OCI-LY1 (cell line): ENCODE results near the gene DUSP1.

Experiments
- H2AFZ ChIP-seq: fragments of 200-600 bp; sonication (generic), shearing (Covaris generic); 2 replicates; pipeline ENCODE4 v1.6.0; 2014; ENCODE audit warnings: antibody characterized with exemption, mild to moderate bottlenecking, low read length
- H3F3A ChIP-seq: fragments of 200-600 bp; sonication (generic), shearing (Covaris generic); 2 replicates; pipeline ENCODE4 v1.6.0; 2014; ENCODE audit warnings: mild to moderate bottlenecking, antibody characterized with exemption, low read length, moderate library complexity; ENCODE audit not compliant: insufficient read depth
- H3K27ac ChIP-seq: fragments of 200-600 bp; sonication (generic); 2 replicates; pipeline ENCODE4 v1.5.1; 2014; ENCODE audit warnings: low read length, mixed run types, mild to moderate bottlenecking, low read depth; ENCODE audit not compliant: poor library complexity, severe bottlenecking
- H3K27me3 ChIP-seq: fragments of 200-600 bp; sonication (generic); 2 replicates; pipeline ENCODE4 v1.6.0; 2014; ENCODE audit warnings: antibody characterized with exemption, mild to moderate bottlenecking, low read length, moderate library complexity; ENCODE audit not compliant: insufficient read depth
- H3K36me3 ChIP-seq: fragments of 200-600 bp; sonication (generic); 2 replicates; pipeline ENCODE4 v1.6.1; 2014; ENCODE audit warnings: mild to moderate bottlenecking, antibody characterized with exemption, low read length, moderate library complexity, mixed read lengths; ENCODE audit not compliant: insufficient read depth
- H3K4me1 ChIP-seq: fragments of 200-600 bp; sonication (generic); 2 replicates; pipeline ENCODE4 v1.5.1; 2014; ENCODE audit warnings: mild to moderate bottlenecking, low read length, moderate library complexity; ENCODE audit not compliant: insufficient read depth, severe bottlenecking
- H3K4me2 ChIP-seq: fragments of 200-600 bp; sonication (generic), shearing (Covaris generic); 2 replicates; pipeline ENCODE4 v1.6.1; 2014; ENCODE audit warnings: low read length
- H3K4me3 ChIP-seq: fragments of 200-600 bp; sonication (generic); 2 replicates; pipeline ENCODE4 v1.5.1; 2014; ENCODE audit warnings: low read length, low read depth, mild to moderate bottlenecking, mixed read lengths; ENCODE audit not compliant: poor library complexity, severe bottlenecking
- H3K79me2 ChIP-seq: fragments of 200-600 bp; shearing (Covaris generic); 2 replicates; pipeline ENCODE4 v1.6.1; 2016; ENCODE audit warnings: mixed run types, low read length, mixed read lengths; ENCODE audit not compliant: insufficient read depth
- H3K9ac ChIP-seq: fragments of 200-600 bp; sonication (generic), shearing (Covaris generic); 2 replicates; pipeline ENCODE4 v1.6.1; 2014; ENCODE audit warnings: mild to moderate bottlenecking, low read length, mixed read lengths
- H3K9me2 ChIP-seq: fragments of 200-600 bp; sonication (generic), shearing (Covaris generic); 2 replicates; pipeline ENCODE4 v1.6.1; 2014; ENCODE audit warnings: low read depth, mild to moderate bottlenecking, low read length, mixed read lengths
- H3K9me3 ChIP-seq: fragments of 200-600 bp; shearing (Covaris generic); 2 replicates; pipeline ENCODE4 v1.6.1; 2014; ENCODE audit warnings: low read length, mixed read lengths
- H4K20me1 ChIP-seq: fragments of 200-600 bp; sonication (generic), shearing (Covaris generic); 2 replicates; pipeline ENCODE4 v1.6.0; 2016; ENCODE audit warnings: mild to moderate bottlenecking, low read length; ENCODE audit not compliant: insufficient read depth
- CTCF ChIP-seq: fragments of 200-600 bp; sonication (generic), shearing (Covaris generic); IDR thresholded peaks from 2 replicates; pipeline ENCODE4 v1.5.1; 2017; ENCODE audit warnings: mild to moderate bottlenecking, antibody characterized with exemption, low read length, moderate library complexity, mixed read lengths
- EZH2 ChIP-seq: fragments of 200-600 bp; sonication (generic), shearing (Covaris generic); IDR thresholded peaks from 2 replicates; pipeline ENCODE4 v1.8.0; 2017; ENCODE audit warnings: borderline replicate concordance, mixed run types, mild to moderate bottlenecking, antibody characterized with exemption, low read length, moderate library complexity, mixed read lengths

DUSP1 gene

GRCh38 chr5:172779691-172780341 lies 8.8 kb upstream of the DUSP1 start:
- Histone ChIP-seq H3K4me2 (no peak overlapping the region), H4K20me1 (no peaks in the 10 kb centered on the region), H3K27me3 (no peaks in the 10 kb centered on the region; the same call in 1 of the 2 replicates), H3K9me2 (no peaks in the 10 kb centered on the region), H3K9ac (no peak overlapping the region), H3F3A (no peaks in the 10 kb centered on the region), H3K36me3 (no peaks in the 10 kb centered on the region), H3K4me3 (no peak overlapping the region), H3K27ac (no peak overlapping the region), H2AFZ (no peak overlapping the region), H3K79me2 (no peaks in the 10 kb centered on the region), H3K4me1 (peaks cover 13% of the 10 kb centered on the region), H3K9me3 (no peaks in the 10 kb centered on the region)
- TF ChIP-seq EZH2 (no peak), CTCF (no peak)

- Histone ChIP-seq H3K4me3 (no peak overlapping the region), H3K79me2 (no peaks in the 10 kb centered on the region), H3K9me3 (no peaks in the 10 kb centered on the region), H3K27ac (no peak overlapping the region), H3K4me1 (peaks cover 13% of the 10 kb centered on the region), H3K4me2 (peak overlapping the region; percentile 45), H4K20me1 (no peaks in the 10 kb centered on the region), H3K36me3 (no peaks in the 10 kb centered on the region; the same call in 1 of the 2 replicates), H3K9me2 (no peaks in the 10 kb centered on the region), H2AFZ (no peak overlapping the region), H3K9ac (no peak overlapping the region), H3K27me3 (no peaks in the 10 kb centered on the region; the same call in 1 of the 2 replicates), H3F3A (no peaks in the 10 kb centered on the region)
- TF ChIP-seq CTCF (no peak), EZH2 (no peak)
Measured at GRCh38 chr5:172777881-172778814, 7.2 kb upstream of the DUSP1 start.

GRCh38 chr5:172776235-172776594 lies 5.2 kb upstream of the DUSP1 start:
- Histone ChIP-seq H3K27me3 (no peaks in the 10 kb centered on the region), H3K4me3 (no peak overlapping the region), H4K20me1 (no peaks in the 10 kb centered on the region), H3K4me1 (peaks cover 28% of the 10 kb centered on the region), H3F3A (no peaks in the 10 kb centered on the region), H3K27ac (no peak overlapping the region), H2AFZ (no peak overlapping the region), H3K36me3 (no peaks in the 10 kb centered on the region; the same call in 1 of the 2 replicates), H3K79me2 (no peaks in the 10 kb centered on the region), H3K9me2 (no peaks in the 10 kb centered on the region), H3K4me2 (no peak overlapping the region), H3K9ac (no peak overlapping the region), H3K9me3 (no peaks in the 10 kb centered on the region)
- TF ChIP-seq EZH2 = no peak
- no peak for TF ChIP-seq CTCF
